Measurements from ENCODE around the gene ITCH.
"Not testable (repeated sequence)": the region's sequence is repeated elsewhere in the genome, so short reads cannot be mapped to it uniquely, and the experiment has no call there.

The ITCH gene

GRCh38 chr20:34365765-34366213 is 2.7 kb downstream of the ITCH start:
- no peak for TF ChIP-seq CTCF (conservative IDR thresholded peaks at IDR 0.05; ENCODE audit: low read depth, low read length)
- no peak for DNase-seq (ENCODE audit: low read depth)

DNA sequence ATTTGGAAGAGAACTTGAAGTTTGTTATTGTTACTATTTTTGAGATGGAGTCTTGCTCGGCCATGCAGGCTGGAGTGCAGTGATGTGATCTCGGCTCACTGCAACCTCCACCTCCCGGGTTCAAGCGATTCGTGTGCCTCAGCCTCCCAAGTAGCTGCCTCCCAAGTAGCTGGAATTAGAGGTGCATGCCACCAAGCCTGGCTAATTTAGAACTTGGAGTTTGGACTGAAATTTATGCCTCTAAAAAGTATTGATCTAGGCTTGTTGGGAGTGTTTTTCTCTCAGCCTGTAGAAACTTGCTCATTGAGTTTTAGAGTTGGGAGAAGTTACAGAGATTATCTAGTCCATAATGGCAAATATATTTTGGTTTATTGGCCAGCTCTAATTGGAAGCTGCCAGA is 4.1 kb downstream of the ITCH start:
- no peak for TF ChIP-seq CTCF (conservative IDR thresholded peaks at IDR 0.05; ENCODE audit: low read depth, low read length)
- no peak overlapping the region for H3K4me3 ChIP-seq (ENCODE audit: low read length)
- no peak for DNase-seq (ENCODE audit: low read depth)

More at GRCh38 chr20:34365765-34366213, 2.7 kb downstream of the ITCH start:
- H3K4me3 ChIP-seq (ENCODE audit: low read length) = no peak overlapping the region

DNA sequence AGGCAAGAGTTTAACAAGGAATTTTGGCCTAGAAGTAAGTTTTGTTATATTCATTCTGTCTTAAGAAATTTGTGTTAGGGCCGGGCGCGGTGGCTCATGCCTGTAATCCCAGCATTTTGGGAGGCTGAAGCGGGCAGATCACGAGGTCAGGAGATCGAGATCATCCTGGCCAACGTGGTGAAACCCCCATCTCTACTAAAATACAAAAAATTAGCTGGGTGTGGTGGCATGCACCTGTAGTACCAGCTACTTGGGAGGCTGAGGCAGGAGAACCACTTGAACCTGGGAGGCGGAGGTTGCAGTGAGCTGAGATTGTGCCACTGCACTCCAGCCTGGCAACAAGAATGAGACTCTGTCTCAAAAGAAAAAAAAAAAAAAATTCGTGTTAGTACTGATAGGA is 4.8 kb downstream of the ITCH start:
- DNase-seq (ENCODE audit: low read depth); H3K4me3 ChIP-seq (ENCODE audit: low read length): not testable (repeated sequence)

GRCh38 chr20:34368547-34368946 is 5.5 kb downstream of the ITCH start:
- no peak for DNase-seq (ENCODE audit: low read depth)
- no peak overlapping the region for H3K4me3 ChIP-seq (ENCODE audit: low read length)
- no peak for TF ChIP-seq CTCF (conservative IDR thresholded peaks at IDR 0.05; ENCODE audit: low read depth, low read length)

DNA sequence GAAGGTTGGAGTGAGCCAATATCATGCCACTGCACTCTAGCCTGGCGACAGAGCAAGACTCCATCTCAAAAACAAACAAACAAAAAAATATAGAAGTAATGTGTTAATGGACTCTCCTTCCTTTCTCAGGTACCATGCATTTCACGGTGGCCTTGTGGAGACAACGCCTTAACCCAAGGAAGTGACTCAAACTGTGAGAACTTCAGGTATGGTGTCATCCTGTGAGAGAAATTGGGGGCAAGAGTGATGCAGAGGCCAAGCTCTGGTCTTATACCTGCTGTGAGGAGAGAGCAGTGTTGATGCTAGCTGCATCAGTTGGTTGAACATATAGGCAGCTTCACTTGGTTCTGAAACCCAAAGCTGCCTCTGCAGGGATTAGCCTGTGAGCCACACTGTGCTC is 6.2 kb downstream of the ITCH start:
- TF ChIP-seq CTCF (conservative IDR thresholded peaks at IDR 0.05; ENCODE audit: low read depth, low read length) = no peak
- H3K4me3 ChIP-seq (ENCODE audit: low read length) = no peak overlapping the region
- no peak for DNase-seq (ENCODE audit: low read depth)

- H3K4me3 ChIP-seq (ENCODE audit: low read length) = no peak overlapping the region
- DNase-seq (ENCODE audit: low read depth) = no peak
- TF ChIP-seq CTCF (conservative IDR thresholded peaks at IDR 0.05; ENCODE audit: low read depth, low read length) = no peak
Observed at GRCh38 chr20:34370062-34370461, 7.0 kb downstream of the ITCH start.

DNA sequence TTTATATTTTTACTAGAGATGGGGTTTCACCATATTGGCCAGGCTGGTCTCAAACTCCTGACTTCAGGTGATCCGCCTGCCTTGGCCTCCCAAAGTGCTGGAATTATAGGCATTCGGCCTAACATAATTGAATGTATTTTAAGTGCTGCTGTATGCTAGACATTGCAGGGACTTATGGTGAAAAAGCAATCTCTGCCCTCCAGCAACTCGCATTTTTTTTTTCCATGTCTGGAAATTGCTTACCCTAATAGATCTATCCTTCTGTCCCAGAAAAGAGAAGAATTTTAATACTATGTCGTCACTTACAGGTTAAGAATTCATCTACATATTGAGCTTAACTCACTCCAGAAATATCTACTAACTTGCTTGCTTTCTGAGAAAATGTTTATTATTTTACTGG is 10.4 kb downstream of the ITCH start:
- no peak for TF ChIP-seq CTCF (conservative IDR thresholded peaks at IDR 0.05; ENCODE audit: low read depth, low read length)
- no peak overlapping the region for H3K4me3 ChIP-seq (ENCODE audit: low read length)
- DNase-seq (ENCODE audit: low read depth) = no peak

GRCh38 chr20:34374209-34374760 is 11.2 kb downstream of the ITCH start:
- no peak for DNase-seq (ENCODE audit: low read depth)
- no peak overlapping the region for H3K4me3 ChIP-seq (ENCODE audit: low read length)
- no peak for TF ChIP-seq CTCF (conservative IDR thresholded peaks at IDR 0.05; ENCODE audit: low read depth, low read length)
